ENCODE measurements around the gene PATZ1.

PATZ1 gene

GRCh38 chr22:31292236-31292989 lies 53.7 kb downstream of the PATZ1 start, which contains the start of gene PIK3IP1 (continued):
- TF ChIP-seq SP2 (tag by site-specific recombination; IDR thresholded peaks at IDR 0.05): peak; percentile 33
- TF ChIP-seq PBX3 (CRISPR knock-in tag; IDR thresholded peaks at IDR 0.05): no peak
- TF ChIP-seq ZNF704 (tag by site-specific recombination; IDR thresholded peaks at IDR 0.05): no peak
- no peak for TF ChIP-seq ZNF623 (tag by site-specific recombination; IDR thresholded peaks at IDR 0.05)
- no peak for TF ChIP-seq KLF9 (tag by site-specific recombination; IDR thresholded peaks at IDR 0.05; ENCODE audit: low read depth)
- peak; percentile 87 for TF ChIP-seq IKZF3 (tag by site-specific recombination; IDR thresholded peaks at IDR 0.05)
- TF ChIP-seq ZFP41 (tag by site-specific recombination; IDR thresholded peaks at IDR 0.05; ENCODE audit: borderline replicate concordance): no peak
- no peak for TF ChIP-seq SCRT1 (tag by site-specific recombination; IDR thresholded peaks at IDR 0.05; ENCODE audit: borderline replicate concordance)
- TF ChIP-seq ELK4 (IDR thresholded peaks at IDR 0.05; ENCODE audit: borderline replicate concordance, low read depth, low read length): no peak
- TF ChIP-seq RBAK (tag by site-specific recombination; IDR thresholded peaks at IDR 0.05): no peak
- no peak for TF ChIP-seq ZNF621 (tag by site-specific recombination; IDR thresholded peaks at IDR 0.05)
- TF ChIP-seq ZNF433 (tag by site-specific recombination; IDR thresholded peaks at IDR 0.05; ENCODE audit: low read depth): no peak
- TF ChIP-seq ZNF707 (tag by site-specific recombination; IDR thresholded peaks at IDR 0.05): no peak

- peaks cover 0 to 10% of the 10 kb centered on the region in 2 experiments; a peak in 1 of 3 replicates for H3K36me3 ChIP-seq (ENCODE audit: control insufficient read depth in 2 of 2, insufficient read depth in 1 of 2, low read length in 2 of 2)
- CTCF ChIA-PET: interaction anchor here (0.6 to 5.4 kb wide), 13 partner anchors 10 to 193 kb away, joined by 3 to 50 read pairs (median 4); partner anchors contain the start of genes LIMK2 and SELENOM
- TF ChIP-seq ZNF121 (tag by site-specific recombination; IDR thresholded peaks at IDR 0.05) (peak; percentile 74; the same call in 1 of the 2 replicates), ZNF394 (tag by site-specific recombination; IDR thresholded peaks at IDR 0.05; ENCODE audit: borderline replicate concordance) (no peak), HIC1 (tag by site-specific recombination; IDR thresholded peaks at IDR 0.05) (no peak), SALL2 (tag by site-specific recombination; IDR thresholded peaks at IDR 0.05; ENCODE audit: borderline replicate concordance) (no peak), ZNF214 (tag by site-specific recombination; IDR thresholded peaks at IDR 0.05; ENCODE audit: borderline replicate concordance) (no peak), ZNF571 (tag by site-specific recombination; IDR thresholded peaks at IDR 0.05) (no peak), ZNF792 (tag by site-specific recombination; IDR thresholded peaks at IDR 0.05) (no peak), EGR2 (tag by site-specific recombination; IDR thresholded peaks at IDR 0.05; ENCODE audit: low read depth) (no peak), ZNF19 (tag by site-specific recombination; IDR thresholded peaks at IDR 0.05; ENCODE audit: low read depth) (no peak), ZNF473 (tag by site-specific recombination; IDR thresholded peaks at IDR 0.05) (no peak), YY2 (tag by site-specific recombination; IDR thresholded peaks at IDR 0.05) (no peak), ZNF341 (tag by site-specific recombination; IDR thresholded peaks at IDR 0.05; ENCODE audit: low read depth) (no peak), PRDM1 (tag by site-specific recombination; IDR thresholded peaks at IDR 0.05) (peak; percentile 81), ZNF366 (tag by site-specific recombination; conservative IDR thresholded peaks at IDR 0.05) (peak; percentile 52; the same call in 1 of the 2 replicates), ZNF701 (tag by site-specific recombination; IDR thresholded peaks at IDR 0.05) (no peak), ZNF202 (tag by site-specific recombination; IDR thresholded peaks at IDR 0.05; ENCODE audit: borderline replicate concordance) (no peak)
- peaks cover 11% of the 10 kb centered on the region; the same call in 1 of the 2 replicates for H3K4me1 ChIP-seq (ENCODE audit: control insufficient read depth, insufficient read depth, low read length)
- H3K4me3 ChIP-seq (ENCODE audit: low read depth, low read length): peak overlapping the region; percentile 25
- POLR2A ChIA-PET: interaction anchor here (0.5 to 2.8 kb wide), 9 partner anchors 10 to 322 kb away, joined by 3 to 14 read pairs (median 4); partner anchors contain the start of genes LIMK2, PATZ1 and TUG1
- no peak overlapping the region; the same call in 1 of the 2 replicates for H3K27ac ChIP-seq (ENCODE audit: extremely low read depth, low read depth, low read length)
- H3K9me3 ChIP-seq (ENCODE audit: control insufficient read depth, insufficient read depth, low read depth, low read length): no peaks in the 10 kb centered on the region
Measured at GRCh38 chr22:31291481-31292235, 54.5 kb downstream of the PATZ1 start.
